Measurements from ENCODE around the gene DHRSX. TPM values are rescaled to one million over a fixed set of nuclear protein-coding genes. Genes with fewer than 3 reads are reported as not detected.
"Not testable (repeated sequence)": the region's sequence is repeated elsewhere in the genome, so short reads cannot be mapped to it uniquely, and the experiment has no call there.

DHRSX gene, protein sequence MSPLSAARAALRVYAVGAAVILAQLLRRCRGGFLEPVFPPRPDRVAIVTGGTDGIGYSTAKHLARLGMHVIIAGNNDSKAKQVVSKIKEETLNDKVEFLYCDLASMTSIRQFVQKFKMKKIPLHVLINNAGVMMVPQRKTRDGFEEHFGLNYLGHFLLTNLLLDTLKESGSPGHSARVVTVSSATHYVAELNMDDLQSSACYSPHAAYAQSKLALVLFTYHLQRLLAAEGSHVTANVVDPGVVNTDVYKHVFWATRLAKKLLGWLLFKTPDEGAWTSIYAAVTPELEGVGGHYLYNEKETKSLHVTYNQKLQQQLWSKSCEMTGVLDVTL
- 28.6 TPM for polyA plus RNA-seq (2013, experiment 1 of 2; ENCODE audit: insufficient read length)
- 31.4 TPM for polyA plus RNA-seq (2013, experiment 2 of 2; ENCODE audit: insufficient read length)

DNA sequence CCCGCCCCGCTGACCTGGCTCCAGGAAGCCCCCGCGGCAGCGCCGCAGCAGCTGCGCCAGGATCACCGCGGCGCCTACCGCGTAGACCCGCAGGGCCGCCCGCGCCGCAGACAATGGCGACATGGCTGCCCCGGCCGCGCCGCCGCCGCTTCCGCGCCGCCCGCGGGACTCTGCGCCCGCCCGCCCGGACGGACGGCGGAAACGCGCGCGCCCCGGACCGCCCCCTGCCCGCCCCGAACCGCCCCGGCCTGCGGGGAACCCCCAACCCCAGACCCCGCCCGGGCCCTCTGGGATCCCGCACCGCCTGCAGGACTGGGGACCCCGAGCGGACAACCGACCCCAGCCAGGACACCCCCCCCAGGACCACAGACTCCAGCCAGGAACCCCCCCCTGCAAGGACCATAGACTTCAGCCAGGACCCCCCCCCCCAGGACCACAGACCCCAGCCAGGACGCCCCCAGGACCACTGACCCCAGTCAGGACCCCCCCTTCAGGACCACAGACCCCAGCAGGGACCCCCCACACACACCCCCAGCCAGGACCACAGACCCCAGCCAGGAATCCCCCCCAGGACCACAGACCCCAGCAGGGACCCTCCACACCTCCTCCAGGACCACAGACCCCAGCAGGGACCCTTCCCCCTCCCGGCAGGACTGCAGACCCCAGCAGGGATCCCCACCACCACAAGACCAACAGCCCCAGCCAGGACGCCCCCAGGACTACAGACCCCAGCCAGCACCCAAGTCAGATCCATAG, at the start of gene DHRSX, which contains the start of gene ZBED1:
Gene DHRSX, minus strand, starts transcription at position 174 of the 756 bp plus-strand sequence. Its CDS starts 51 bp downstream, at position 123.
Gene ZBED1, minus strand, starts transcription at position 174 of the 756 bp plus-strand sequence. CDS start 10,257 bp downstream, outside the sequence.
- peak; percentile 42 for DNase-seq

DNA sequence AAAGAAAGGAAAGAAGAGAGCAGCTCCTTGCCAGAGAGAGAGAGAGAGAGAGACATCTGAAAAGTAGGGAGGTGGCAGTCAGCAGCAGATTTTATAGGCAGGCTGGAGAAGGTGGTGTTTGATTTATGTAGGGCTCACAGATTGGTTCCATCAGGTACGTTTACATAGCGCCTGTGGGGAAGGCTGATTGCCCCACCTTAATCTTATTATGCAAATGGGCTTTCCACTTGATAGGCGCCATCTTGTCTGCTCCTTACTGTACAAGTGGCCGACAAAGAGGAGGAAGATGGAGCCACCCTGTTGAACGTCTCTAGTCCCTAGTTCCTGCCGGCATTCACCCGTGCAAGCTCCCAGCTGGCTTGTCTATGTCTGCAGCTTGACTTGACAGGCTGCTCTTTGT, 49.1 kb upstream of the DHRSX start:
- no peak for DNase-seq

DNA sequence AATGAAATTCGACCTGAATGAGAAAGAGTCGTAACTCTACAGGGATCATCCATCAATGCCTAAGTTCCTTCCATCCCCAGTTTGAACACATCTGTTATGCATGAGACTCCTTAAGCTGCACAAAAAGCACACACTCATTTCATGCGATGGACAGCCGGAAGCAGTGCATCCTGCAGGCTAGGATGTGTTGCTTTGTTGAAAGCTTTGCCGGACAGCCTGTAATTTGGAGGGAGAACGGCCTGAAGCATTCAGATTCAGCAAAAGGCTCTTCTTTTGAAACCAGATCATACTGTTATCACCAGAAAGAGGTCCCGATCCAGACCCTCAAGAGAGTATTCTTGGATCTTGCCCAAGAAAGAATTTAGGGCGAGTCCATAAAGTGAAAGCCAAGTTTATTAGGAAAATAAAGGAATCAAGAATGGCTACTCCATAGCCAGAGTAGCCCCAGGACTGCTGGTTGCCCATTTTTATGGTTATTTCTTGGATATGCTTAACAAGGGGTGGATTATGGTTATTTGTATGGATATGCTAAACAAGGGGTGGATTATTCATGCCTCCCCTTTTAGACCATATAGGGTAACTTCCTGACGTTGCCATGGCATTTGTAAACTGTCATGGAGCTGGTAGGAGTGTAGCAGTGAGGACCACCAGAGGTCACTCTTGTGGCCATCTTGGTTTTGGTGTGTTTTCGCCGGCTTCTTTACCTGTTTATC, 48.1 kb upstream of the DHRSX start:
- no peak for DNase-seq

DNA sequence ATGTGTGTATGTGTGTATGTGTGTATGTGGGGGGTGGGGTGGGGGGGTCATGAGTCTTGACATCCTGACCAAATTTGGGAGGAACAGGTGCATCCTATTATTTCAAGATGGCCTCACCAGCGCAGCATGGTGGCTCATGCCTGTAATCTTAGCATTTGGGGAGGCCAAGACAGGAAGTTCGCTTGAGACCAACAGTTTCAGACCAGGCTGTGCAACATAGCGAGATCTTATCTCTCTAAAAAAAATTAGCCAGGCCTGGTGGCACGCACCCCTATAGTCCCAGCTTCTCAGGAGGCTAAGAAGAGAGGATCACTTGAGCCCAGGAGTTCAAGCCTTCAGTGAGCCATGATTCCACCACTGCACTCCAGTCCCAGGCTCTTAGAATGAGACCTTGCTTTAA, 47.0 kb upstream of the DHRSX start:
- no peak for DNase-seq

DNA sequence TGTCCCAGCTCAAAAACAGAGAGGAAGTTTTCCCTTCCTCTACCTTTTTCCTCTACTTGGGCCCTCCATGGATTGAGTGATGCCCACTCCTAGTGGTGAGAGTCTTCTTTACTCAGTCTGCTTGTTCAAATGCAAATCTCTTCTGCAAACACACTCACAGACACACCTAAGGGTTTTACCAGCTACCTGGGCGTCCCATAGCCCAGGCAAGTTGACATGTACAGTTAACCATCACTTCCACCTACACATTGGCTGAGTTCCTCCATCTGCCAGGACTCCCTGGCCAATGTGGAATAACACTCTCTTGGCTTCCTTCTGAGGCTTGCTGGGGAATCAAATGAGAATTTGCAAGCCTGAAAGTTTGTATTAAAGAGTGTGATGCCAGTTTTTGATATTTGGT, 45.7 kb upstream of the DHRSX start:
- no peak for DNase-seq

DNA sequence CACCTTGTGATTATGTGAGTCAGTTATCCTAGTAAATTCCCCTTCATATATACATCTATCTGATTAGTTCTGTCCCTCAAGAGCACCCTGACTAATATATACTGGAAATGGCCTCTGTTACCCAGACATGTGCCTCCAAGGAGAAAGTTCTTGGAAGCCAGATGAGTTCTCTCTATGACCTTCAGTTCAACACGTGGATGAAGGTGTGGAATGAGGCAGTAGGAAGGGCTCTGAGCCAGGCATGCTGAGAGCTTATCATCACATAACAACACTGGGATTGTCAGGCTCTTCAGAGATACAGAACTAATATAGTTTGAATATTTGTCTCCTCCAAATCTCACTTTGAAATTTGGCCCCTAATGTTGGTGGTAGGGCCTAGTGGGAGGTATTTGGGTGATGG, 44.4 kb upstream of the DHRSX start:
- no peak for DNase-seq

DNA sequence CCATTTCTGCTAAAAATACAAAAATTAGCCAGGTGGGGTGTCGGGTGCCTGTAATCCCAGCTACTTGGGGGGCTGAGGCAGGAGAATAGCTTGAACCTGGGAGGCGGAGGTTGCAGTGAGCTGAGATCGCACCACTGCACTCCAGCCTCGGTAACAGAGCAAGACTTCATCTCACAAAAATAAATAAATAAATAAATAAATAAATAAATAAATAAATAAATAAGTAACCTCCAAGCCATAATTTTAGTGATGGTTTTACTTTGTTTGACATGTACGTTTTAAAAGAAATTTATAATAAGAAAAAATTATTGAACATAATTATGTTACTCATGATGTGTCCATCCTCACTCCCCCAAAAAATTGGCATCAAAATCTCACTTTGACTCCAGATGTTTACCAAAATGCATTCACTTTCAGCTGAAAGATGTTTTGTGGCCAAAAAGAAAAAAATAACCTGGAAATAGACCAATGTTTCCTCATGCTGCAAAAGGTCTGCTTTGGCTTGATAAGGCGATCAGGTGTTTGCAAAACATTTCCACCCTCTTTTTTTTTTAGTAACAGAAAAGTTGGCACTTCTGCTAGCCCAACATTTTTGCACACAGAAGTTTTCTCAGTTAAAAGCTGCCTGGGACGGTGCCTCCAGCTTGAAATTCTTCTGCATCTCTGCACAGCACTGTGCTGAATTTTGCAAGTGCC, 42.2 kb upstream of the DHRSX start:
- DNase-seq: no peak

DNA sequence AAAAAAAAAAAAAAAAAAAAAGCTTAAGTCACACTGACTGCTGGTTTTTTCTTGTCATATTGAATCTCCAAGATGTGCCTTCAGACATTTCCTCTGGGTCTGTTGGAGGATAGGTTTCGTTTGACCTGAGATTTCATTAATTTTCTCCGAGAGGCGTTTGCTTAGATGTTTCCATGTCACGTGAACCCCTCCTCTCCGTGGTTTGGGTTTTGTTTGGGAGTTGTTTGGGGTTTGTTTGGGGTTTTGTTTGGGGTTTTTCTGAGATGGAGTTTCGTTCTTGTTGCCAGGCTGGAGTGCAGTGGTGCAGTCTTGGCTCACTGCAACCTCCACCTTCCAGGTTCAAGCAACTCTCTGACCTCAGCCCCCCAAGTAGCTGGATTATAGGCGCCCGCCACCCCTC, 40.8 kb upstream of the DHRSX start:
- no peak for DNase-seq

DNA sequence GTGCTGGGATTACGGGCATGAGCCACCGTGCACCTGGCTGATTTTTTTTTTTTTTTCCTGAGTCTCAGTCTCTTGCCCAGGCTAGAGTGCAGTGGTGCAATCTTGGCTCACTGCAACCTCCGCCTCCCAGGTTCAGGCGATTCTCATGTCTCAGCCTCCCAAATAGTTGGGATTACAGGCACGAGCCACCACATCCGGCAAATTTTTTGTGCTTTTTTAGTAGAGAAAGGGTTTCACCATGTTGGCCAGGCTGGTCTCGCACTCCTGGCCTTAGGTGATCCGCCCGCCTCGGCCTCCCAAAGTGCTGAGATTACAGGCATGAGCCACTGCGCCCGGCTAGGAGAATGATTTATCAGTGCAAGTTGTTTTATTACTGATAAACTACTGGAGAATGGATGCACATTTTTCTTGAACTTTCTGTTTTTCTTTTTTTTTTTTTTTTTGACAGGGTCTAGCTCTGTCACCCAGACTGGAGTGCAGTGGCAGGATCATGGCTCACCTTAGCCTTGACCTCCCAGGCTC, 39.7 kb upstream of the DHRSX start:
- no peak for DNase-seq

DNA sequence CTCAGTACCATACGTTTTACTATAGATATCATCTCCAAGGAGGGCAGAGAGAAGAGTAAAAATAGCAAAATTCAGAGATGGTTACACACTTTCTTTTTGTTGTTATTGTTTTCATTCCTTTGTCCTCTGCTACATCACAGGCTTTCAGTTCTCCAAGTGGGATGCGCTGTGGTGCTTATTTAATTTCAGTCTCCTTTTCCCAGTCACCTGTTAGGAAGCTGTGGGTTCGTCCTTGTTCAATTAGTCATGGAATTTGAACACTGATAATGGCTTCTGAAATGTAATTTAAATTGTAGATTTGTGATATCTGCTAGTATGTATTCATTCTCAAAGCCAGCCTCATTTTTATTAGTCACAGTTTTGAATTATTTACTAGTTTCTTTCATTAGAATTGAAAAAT, 38.8 kb upstream of the DHRSX start:
- no peak for DNase-seq

DNA sequence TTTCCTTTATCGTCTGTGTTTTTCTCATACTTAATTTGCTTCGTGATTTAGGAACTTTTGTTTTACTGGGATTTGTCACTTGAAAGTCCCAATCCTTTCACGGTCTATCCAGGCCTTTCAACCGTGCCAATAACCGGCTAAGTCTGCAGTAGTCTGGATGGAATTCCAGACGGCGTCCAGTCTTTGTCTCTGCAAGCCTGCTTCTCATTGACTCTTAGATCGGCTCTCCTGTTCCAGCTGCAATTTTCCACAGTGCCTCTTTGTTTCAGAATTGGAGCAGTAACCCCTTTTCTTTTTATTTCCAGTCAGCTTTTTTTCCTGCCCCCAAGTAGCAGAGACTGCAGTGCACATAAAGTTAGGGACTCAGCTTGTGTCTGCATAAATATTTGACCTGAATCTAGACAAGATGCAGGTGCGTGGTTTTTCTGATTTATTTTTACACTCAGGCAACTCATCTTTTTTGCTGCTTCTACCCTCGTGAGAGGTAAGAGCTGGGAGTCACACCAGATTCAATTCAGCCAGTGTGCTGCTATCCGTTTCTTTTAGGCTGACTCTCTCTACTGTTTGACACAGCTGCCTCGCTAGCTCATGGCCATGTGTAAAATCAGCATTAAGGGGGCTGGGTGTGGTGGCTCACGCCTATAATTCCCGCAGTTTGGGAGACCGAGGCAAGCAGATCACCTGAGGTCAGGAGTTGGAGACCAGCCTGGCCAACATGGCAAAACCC, 37.4 kb upstream of the DHRSX start:
- no peak for DNase-seq

DNA sequence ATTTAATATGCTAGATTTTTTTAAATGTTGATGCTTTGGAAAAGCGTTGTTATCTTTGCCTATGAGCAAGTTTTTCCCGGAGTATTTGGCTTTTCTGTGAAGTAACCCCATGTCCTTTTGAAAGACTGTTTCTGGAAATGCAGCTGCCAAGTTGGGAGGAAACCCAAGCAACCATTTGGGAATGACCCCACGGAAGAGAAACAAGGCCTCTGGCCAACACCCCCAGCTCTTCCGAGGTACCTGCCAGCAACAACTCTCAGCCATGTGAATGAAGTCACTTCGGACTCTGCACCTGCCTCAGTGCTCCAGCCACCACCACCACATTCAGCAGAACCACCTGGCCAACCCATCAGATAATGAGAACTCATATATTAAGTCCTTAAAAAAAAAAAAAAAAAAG, 36.2 kb upstream of the DHRSX start:
- no peak for DNase-seq

DNA sequence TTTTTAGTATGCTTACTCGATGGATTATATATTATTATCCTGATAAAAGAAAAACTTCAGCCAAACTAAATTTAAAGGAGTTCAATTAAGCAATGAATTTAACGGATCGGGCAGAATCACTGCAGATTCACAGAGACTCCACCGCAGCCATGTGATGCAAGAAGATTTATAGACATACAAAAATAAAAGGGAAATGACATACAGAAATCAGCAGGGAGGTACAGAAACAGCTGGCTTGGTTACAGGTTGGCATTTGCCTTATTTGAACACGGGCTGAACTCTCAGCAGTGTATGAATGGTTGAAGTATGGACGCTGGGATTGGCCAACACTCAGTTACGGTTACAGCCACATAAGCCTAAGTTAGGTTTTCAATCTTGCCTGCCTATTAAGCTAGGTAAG, 35.4 kb upstream of the DHRSX start:
- DNase-seq: no peak

DNA sequence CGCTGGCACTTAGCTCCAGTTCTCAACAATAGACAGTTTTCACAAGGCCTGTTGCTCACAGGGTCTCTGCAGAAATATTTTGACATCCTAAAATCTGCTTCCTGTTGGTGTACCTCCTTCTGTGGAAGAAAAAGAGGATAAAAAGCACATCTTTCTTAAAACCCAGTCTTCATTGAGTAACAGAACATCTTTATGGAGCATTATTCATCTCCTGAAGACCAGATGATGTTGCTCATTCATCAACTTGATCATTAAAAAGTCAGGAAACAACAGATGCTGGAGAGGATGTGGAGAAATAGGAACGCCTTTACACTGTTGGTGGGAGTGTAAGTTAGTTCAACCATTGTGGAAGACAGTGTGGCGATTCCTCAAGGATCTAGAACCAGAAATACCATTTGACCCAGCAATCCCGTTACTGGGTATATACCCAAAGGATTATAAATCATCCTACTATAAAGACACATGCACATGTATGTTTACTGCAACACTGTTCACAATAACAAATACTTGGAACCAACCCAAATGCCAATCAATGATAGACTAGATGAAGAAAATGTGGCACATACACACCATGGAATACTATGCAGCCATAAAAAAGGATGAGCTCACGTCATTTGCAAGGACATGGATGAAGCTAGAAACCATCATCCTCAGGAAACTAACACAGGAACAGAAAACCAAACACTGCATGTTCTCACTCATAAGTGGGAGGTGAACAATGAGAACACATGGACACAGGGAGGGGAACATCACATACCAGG, 33.7 kb upstream of the DHRSX start:
- not testable (repeated sequence) for DNase-seq

DNA sequence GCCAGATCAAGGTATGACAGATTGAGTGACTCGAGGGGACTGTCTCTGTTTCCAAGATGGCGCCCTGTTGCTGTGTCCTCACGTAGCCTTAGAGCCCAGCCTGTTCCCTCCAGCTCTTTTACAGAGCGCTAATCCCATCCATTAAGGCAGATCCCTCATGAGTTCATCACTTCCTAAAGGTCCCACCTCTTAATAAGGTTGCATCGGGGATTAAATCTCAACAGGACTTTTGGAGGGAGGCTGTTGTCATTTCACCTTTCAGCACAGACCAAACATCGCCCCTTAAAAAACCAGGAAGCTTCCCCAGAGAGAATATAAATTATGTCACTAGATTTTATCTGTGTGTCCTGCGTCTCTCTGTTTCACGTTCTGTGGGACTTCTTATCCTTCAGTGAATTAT, 32.6 kb upstream of the DHRSX start:
- no peak for DNase-seq

DNA sequence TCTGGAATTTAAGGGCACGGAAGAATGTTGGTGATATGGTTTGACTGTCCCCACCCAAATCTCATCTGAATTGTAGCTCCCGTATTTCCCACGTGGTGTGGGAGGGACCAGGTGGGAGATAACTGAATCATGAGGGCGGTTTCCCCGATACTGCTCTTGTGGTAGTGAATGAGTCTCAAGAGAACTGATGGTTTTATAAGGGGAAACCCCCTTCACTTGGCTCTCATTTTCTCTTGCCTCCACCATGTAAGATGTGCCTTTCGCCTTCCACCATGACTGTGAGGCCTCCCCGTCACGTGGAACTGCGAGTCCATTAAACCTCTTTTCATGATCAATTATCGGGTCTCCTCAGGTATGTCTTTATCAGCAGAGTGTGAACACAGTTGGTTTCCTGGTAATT, 25.6 kb upstream of the DHRSX start:
- no peak for DNase-seq

DNA sequence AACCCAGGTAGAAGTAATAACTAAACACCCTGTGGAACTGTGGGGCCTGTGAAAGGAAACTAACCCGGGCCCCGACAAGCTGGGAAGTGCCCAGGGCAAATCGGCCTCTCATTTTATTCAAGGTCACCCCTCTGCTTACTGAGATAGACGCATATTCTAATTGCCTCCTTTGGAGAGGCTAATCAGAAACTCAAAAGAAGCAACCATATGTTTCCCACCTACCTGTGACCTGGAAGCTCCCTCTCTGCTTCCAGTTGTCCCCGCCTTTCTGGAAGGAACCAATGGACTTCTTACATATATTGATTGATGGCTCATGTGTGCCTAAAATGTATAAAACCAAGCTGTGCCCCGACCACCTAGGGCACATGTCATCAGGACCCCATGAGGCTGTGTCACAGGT, 23.1 kb upstream of the DHRSX start:
- no peak for DNase-seq

DNA sequence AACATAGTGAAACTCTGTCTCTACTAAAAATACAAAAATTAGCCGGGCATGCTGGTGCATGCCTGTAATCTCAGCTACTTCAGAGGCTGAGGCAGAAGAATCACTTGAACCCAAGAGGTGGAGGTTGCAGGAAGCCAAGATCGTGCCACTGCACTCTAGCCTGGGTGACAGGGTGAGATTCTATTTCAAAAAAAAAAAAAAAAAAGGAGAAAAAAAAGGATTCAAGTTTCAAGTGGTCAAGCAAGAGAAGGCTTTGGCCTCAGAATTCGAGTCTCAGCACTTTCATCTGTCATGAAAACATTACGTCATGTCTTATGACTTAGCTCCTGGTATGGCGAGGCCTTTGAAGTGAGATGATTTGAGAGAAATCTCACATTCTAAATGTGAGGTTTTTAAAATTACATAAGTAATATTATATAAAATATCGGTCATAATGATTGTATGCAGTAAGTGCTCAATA, 21.2 kb upstream of the DHRSX start:
- no peak for DNase-seq

DNA sequence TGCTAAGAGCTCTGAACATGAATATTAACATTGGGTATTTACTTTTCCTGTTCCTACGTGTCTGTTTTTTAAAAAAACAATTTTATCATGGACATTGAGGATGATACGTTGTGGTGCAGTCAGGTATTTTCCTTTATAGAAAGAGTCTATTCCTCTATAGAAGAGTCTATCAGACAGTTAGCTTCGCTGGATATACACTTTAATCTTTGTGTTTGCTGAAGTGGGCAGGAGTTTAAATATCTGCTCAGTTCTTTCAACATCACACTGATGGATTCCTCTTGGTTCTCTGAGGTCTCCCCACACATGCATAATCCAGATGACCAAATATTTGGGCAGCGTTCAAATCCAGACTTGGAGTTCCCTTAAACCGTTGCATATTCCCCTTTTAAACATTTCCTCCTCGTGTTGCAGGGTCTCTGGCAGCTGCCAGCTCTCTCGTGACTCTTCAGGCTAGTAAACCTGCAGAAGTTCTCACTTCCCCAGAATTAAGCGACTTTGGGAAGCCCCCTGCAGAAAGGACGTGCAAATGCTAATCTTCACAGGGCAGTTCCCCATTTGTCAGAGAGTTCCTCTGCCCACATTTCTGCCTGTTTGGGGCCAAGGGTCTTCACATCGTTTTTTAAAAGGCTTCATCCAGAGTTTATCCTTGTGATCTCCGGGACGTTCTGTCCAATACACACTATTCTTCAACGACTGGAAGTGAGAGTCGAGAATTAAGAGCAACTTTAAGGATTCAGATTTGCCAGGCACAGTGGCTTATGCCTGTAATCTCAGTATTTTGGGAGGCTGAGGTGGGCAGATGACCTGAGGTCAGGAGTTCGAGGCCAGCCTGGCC, 20.5 kb upstream of the DHRSX start:
- no peak for DNase-seq

DNA sequence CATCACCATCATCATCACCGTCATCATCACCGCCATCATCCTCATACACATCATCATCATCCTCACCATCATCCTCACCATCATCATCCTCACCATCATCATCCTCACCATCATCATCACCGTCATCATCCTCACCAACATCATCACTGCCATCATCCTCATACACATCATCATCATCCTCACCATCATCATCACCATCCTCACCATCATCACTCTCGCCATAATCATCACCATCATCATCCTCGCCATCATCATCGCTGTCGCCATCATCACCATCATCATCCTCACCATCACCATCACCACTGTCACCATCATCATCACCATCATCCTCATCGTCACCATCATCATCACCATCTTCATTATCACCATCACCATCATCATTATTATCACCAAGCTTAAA, 19.8 kb upstream of the DHRSX start:
- DNase-seq: no peak

Data from fibroblast of skin of abdomen (primary cell).